PC-3 (cell line): ENCODE measurements around the gene PDE11A.

Experiments used
- EZH2 ChIP-seq: fragments of 300-600 bp; sonication (generic); IDR thresholded peaks from one replicate; pipeline ENCODE4 v1.6.1; 2017; ENCODE audit warnings: antibody characterized with exemption, mild to moderate bottlenecking, low read length; ENCODE audit not compliant: unreplicated experiment
- TF ChIP-seq, protein P1 (sequence below): fragments of 300-600 bp; sonication (generic); conservative IDR thresholded peaks from 2 replicates; pipeline ENCODE4 v1.5.1; 2017; ENCODE audit warnings: antibody characterized with exemption, low read depth, mild to moderate bottlenecking, low read length

DNA sequence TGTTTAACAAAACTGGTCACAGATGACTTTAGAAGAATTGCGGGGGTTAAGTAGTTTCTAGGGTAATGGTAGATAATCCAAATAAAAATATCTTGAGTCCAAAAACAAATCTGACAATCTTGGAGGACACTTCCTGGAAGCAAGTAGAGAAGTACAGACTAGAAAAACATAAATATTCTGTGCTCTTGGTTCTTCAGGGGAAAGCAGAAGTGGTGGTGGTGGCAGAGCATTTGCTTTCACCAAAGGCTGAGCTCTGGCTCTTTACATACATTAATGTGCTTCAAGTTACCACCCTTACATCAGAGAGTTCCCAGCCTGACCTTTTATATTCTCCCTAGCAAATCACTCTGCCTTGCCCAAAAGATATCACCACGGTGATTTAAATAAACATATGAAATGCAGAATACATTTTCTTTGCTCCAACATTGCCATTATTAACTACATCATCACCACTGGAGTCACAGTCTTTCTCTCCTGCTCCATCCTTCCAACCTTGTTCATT is 15.3 kb downstream of the PDE11A start:
- TF ChIP-seq, protein P1, sequence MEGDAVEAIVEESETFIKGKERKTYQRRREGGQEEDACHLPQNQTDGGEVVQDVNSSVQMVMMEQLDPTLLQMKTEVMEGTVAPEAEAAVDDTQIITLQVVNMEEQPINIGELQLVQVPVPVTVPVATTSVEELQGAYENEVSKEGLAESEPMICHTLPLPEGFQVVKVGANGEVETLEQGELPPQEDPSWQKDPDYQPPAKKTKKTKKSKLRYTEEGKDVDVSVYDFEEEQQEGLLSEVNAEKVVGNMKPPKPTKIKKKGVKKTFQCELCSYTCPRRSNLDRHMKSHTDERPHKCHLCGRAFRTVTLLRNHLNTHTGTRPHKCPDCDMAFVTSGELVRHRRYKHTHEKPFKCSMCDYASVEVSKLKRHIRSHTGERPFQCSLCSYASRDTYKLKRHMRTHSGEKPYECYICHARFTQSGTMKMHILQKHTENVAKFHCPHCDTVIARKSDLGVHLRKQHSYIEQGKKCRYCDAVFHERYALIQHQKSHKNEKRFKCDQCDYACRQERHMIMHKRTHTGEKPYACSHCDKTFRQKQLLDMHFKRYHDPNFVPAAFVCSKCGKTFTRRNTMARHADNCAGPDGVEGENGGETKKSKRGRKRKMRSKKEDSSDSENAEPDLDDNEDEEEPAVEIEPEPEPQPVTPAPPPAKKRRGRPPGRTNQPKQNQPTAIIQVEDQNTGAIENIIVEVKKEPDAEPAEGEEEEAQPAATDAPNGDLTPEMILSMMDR, result no peak
- TF ChIP-seq EZH2, result no peak
